ENCODE data around the gene NUBP1.
"Not testable (repeated sequence)": the region's sequence is repeated elsewhere in the genome, so short reads cannot be mapped to it uniquely, and the experiment has no call there.

Gene NUBP1

DNA sequence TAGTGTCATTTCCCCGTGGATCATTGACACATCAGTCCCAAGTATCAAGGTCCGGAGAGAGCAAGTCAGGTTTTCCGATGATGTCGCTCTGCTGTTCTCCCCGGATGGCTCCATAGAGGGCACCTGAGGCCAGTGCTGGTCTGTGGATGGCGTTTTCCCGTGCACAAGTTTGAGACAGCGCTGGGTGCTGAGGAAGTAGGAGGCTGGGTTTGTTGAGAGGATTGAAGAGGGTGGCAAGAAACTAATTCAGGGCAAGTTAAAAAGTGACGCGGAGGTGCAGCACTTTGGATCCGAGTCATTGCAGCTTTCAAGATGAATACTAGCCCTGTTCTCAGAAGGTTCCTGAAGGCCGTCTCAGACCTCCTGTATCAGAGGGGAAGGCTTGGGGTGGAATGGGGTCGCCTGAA is 7.7 kb downstream of the NUBP1 start:
- DNase-seq (ENCODE audit: low spot score), result no peak

DNA sequence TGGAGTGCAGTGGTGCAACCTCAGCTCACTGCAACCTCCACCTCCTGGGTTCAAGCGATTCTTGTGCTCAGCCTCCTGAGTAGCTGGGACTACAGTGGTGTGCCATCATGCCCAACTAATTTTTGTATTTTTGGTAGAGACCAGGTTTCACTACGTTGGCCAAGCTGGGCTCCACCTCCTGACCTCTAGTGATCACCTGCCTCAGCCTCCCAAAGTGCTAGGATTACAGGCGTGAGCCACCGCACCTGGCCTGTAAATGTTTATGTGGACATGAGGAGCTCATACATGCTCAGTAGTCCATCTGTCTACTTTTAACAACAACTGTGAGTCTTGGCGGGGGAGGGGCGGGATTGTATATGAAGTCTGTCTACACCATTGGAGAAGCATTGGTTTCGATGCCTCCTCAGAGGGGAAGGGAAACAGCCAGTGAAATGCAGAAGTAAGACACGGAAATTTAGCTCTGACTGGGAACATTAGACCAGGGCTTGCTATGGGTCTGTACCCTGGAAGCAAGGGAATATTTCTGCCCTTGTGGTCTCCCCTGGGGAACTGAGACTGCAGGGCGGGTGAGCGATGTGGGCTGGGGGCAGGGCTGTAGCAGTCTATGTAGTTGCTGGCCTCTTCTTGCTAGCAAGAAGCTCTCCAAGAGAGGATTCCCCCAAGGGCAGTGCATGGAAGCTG is 9.3 kb downstream of the NUBP1 start:
- DNase-seq (ENCODE audit: low spot score), result no peak

DNA sequence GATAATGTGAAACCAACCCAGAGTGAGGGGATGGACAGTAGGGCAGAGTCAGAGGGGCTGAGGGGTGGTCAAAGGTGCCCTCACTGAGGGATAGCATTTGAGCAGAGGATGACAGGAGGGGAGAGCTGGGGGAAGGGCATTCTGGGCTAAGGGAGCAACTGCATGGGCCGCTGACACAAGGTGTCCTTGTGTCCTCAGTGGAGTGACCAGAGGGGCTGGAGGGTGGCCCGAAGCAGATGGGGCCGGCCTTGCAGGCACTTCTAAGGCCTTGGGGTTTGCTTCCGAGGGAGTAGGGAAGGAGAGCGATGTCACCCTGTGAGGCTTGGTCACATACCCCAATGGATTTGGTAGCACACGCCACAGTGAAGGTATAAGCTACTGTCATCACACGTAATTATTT is 10.0 kb downstream of the NUBP1 start:
- DNase-seq (ENCODE audit: low spot score), result no peak

DNA sequence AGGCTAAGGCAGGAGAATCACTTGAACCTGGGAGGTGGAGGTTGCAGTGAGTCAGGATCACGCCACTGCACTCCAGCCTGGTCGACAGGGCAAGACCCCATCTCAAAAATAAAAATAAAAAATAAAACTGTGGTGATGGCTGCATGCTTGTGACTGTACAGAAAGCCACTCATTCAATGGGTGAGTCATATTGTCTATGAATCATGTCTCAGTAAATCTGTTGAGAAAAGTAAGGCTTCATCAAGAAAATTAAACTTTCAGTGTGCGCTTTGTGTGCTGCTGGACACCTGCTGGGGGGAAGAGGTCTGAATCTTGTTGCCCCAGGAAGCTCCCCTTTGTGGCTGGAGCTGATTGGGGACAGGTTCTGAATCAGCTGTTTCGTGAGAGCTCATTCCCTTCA is 11.3 kb downstream of the NUBP1 start:
- DNase-seq (ENCODE audit: low spot score), result peak; percentile 51

DNA sequence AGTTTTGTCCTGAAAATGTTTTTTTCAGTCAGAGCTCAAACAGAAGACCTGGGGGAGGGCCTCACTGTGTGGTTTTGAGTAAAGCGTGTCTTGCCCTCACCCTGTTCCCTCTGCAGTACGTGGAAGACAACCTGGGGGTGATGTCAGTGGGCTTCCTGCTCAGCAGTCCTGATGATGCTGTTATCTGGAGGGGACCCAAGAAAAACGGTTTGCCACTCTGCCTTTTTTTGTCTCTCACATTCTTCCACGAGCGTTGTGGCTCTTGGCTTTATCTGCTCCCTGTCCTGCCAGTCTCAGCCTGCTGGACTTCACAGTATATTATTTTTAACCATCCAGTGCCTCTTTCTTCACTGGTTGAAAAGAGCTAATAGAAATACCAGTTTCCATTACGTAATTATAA is 12.9 kb downstream of the NUBP1 start:
- no peak for DNase-seq (ENCODE audit: low spot score)

DNA sequence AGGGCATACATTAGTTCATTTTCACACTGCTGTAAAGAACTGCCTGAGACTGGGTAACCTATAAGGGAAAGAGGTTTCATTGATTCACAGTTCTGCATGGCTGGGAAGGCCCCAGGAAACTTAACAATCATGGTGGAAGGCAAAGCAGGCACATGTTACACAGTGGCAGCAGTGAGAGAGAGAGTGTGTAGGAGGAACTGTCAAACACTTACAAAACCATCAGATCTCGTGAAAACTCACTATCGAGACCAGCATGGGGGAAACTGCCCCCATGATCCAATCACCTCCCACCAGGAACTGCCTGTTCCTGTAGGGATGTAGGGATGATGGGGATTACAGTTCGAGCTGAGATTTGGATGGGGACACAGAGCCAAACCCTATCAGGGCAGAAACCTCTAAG is 17.2 kb downstream of the NUBP1 start:
- no peak for DNase-seq (ENCODE audit: low spot score)

DNA sequence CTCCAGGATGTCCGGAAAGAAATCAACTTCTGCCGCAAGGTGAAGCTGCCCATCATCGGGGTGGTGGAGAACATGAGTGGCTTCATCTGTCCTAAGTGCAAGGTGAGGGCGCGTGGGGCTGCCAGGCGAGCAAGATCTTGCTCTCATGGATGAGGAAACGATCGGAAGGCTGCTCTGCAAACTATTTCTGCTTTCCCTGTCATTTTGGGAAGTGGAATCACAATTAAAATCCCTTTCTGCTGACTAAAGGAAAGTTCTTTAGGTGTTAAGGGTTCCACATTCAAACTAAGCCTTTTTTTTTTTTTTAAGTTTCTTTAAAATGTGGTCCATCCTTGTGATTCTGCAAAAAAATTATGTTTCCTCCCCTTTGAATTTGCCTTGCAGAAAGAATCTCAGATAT is 17.7 kb downstream of the NUBP1 start:
- DNase-seq (ENCODE audit: low spot score), result no peak

DNA sequence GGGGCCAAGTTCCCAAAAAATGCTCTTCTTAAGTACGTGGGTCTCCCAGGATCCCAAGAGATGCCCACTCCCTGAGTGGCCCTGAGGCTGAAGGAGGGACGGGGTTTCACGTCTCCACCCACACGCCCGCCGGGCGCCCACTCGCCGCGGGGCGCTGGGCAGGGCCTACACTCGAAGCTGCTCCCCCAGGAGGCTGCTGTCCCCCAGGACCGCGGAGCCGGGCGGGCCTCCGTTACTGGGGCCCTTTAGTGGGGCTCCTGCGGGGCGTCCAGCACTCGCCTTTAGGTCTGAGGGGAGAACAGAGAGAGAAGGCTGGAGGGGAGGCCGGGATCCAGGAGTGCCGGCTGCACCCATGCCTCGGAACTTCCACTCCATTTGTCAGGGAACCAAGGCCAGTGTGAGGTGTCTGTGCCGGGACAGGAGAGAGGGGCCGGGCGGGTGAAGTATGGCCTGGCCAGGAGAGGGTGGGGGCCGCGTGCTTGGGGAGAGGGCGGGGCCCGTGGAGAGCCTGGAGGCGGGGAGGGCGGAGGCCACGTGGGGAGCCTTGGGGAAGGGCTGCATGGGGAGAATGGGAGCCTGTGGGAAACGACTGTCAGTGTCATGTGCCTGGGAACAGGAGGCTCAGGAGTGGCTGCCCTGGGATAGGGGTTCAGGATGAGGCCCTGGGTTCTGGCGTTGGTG is 18.8 kb downstream of the NUBP1 start:
- DNase-seq (ENCODE audit: low spot score), result no peak

DNA sequence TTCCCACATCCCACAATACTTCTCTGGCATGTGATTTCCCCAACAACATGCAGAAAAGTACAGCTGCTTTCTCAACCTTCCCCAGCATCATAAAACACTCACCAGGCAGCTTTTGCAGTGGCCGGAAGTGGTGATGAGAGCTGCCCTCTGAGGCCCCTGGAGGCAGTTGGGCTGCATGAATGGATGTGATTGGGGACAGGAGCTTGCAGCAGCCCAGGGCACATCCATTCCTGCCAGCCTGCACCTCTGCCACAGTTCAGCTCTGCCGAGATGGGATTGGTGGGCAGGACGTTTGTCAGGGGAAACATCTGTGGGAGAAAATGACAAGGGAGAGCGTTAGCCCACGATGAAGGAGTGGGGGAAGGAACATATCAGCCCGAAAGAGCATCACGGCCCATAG is 19.8 kb downstream of the NUBP1 start:
- DNase-seq (ENCODE audit: low spot score), result no peak

DNA sequence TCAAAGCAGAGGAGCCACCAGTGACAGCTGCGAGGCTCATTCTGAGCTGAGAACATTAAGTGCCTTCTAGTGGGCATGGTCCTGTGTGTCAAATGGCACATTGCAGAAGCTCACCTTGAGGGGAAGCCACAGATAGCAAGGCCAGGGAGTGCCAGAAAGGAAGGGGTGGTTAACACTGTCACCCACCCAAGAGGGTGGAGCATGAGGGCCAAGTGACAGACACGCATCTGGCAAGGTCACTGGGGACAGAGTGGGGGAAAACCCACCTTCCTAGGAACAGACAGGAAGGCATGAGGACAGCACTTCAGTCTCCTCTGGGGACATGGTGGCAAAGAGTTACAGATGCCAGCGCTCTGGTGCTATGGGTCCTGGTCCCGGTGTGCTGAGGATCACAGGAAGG is 22.1 kb downstream of the NUBP1 start:
- no peak for DNase-seq (ENCODE audit: low spot score)

DNA sequence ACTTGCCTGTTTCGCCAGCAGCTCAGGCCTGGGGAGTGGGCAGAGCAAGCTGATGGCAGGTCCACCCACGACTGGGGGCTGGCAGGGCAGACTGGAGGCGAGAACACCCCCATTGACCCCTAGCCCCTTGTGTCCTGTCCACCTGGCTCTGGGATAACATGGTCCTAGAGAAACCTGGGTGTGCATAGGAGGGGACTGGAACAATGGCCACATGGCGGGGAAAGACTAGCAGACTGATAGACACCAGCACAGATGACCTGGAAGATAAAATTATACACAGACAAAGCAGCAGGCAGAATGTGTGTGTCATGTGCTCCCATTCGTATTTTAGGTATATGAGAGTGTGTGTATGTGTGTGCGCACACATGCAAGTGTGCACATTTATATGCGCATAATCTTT is 23.5 kb downstream of the NUBP1 start:
- DNase-seq (ENCODE audit: low spot score), result no peak

DNA sequence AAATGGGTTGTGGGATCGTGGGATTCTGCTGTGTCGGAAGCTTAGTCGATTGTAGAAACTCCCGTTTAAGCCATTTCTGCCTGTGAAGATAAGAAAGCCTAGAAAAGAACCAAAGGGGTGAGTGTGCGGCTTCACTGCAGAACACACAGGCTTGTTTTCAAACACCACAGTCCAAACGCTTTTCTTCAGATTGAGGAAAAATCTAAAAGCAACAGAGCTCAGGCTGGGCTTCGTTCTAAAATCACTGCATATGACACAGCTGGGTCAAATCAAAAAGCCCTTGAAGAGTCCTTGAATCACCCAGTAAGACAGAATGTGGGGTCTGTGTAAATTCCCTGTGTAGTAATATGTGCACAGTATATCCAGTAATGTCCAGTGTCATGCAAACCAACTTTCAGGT is 25.7 kb downstream of the NUBP1 start:
- DNase-seq (ENCODE audit: low spot score), result no peak

DNA sequence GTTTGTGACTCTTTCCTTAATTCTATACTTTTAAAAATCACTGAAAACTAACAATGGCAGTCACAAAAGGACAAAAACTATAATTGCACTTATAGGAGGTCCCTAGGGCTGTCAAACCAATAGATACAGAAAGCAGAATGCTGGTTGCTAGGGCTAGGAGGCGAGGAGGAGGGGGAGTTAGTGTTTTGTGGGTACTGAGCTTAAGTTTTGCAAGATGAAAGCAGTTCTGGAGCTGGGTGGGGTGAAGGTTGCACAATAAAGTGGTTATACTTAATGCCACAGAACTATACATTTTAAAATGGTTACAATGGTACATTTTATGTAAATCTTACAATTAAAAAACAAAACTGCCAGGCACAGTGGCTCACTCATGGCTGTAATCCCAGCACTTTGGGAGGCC is 27.3 kb downstream of the NUBP1 start:
- no peak for DNase-seq (ENCODE audit: low spot score)

DNA sequence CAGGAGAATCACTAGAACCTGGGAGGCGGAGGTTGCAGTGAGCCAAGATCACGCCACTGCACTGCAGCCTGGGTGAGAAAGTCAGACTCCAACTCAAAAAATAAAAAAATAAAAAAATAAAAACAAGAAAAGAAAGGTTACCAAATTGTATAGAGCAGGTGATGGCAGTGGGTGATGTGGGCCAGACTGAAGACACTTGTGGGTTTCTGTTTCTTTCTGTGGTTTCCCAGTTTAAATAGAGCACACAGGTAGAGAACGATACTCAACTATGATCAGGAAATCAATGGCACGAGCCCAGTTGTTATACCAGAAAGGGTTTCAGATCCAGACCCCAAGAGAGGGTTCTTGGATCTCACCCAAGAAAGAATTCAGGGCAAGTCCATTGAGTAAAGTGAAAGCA is 32.6 kb downstream of the NUBP1 start:
- no peak for DNase-seq (ENCODE audit: low spot score)

DNA sequence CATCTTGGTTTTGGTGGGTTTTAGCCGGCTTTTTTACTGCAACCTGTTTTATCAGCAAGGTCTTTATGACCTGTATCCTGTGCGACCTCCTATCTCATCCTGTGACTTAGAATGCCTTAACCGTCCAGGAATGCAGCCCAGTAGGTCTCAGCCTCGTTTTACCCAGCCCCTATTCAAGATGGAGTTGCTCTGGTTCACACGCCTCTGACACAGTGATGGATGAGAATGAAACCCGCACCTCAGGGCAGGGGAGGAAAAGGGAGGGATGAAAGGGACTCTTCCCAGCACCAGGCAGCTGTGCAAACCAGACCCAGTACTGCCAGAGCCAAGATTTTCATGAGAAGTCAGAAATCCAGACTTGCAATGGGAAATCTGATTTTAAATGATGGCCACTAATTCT is 33.3 kb downstream of the NUBP1 start:
- DNase-seq (ENCODE audit: low spot score), result not testable (repeated sequence)

DNA sequence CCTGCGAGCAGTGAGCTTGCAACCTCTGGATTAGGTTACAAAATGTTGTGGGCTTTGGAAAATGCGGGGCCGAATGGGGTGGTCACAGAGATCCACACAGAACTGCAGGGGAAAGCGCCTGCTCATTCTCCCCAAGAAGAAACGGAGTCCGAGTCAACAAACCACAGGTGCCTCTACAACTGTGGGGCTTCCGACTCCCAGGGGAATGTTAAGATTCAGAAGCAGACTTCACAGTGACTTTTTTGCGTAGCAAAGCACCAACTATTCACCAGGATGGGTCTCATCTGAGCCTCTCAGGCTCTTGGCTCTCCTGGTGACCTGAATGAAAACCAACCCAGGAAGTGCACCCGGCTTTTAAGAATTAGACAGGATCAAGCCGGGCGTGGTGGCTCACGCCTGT is 33.7 kb downstream of the NUBP1 start:
- no peak for DNase-seq (ENCODE audit: low spot score)

DNA sequence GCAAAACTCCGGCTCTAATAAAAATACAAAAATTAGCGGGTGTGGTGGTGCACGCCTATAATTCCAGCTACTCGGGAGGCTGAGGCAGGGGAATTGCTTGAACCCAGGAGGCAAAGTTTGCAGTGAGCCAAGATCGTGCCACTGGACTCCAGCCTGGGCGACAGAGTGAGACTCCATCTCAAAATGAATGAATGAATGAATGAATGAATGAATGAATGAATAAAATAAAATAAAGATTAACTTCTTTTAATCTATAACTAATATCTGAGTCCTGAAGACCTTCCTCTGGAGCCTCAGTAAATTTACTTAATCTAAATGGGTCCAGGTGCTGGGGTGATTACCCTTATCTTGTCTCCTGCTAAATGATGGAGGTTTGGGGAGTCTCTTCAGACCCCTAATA is 36.3 kb downstream of the NUBP1 start:
- not testable (repeated sequence) for DNase-seq (ENCODE audit: low spot score)

DNA sequence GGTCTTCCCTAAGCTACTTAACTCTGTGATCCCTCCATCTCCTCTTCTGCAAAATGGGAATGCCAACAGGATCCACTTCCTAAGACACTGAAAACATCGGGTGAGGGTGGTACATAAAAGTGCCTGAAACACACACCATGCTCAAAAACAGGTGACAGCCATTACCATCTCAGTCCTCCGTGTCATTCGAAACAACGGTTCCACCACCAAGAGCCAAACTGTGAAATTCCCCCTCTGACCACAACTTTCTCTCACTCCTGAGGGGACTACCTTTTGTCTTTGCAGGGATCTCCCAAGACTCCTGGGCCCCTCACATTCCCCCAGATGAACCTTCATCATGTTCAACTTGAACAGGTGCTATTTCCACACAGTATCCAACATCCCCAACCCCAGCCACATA is 37.0 kb downstream of the NUBP1 start:
- no peak for DNase-seq (ENCODE audit: low spot score)

DNA sequence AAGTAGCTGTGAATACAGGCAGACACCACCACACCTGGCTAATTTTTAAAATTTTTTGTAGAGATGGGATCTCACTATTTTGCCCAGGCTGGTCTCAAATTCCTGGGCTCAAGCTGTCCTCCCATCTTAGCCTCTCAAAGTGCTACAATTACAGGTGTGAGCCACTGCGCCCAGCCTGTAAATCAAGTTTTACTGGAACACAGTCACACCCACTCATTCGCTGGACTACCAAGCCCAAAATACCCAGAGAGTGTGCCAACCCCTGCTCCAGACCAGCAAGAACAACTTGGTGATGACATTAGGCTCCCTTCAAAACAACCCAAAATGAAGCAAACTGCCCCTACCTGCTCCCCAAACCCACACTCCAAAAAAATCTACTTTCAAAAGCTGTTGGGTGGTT is 39.0 kb downstream of the NUBP1 start:
- no peak for DNase-seq (ENCODE audit: low spot score)

DNA sequence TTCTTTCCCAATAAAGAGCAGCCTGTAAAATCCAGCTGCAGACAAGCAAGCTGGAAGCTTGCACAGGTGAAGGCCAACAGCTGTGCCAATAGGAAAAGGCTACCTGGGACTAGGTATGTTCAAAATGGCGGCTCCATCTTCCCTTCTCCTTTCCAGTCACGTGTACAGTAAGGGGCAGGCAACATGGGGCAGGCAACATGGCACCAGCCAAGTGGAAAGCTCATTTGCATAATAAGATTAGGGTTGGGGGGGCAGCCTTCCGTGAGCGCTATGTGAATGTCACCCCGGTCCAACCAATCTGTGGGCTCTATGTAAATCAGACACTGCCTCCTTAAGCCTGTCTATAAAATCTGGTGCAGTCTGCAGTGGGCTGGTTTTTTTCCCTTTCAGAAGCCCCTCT is 43.7 kb downstream of the NUBP1 start:
- DNase-seq (ENCODE audit: low spot score), result no peak

DNA sequence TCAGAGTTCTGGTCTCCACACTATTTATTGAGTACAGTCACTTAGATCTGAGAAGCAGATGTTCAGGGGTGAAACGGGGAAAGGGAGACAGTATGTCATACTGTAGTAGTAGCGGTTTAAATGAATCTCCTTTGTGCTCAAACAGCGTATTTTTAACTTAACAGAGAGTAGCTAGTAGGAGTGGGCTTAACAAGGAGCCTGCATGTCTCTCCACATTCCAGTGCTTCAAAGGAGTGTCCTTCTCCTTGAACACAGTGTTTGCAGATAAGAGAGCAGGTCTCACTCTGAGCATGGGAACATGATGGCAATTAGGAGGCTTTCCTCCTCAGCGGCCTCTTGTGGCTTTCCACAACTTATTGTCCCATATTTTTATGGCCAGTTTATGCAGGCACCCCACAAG is 45.0 kb downstream of the NUBP1 start:
- DNase-seq (ENCODE audit: low spot score), result not testable (repeated sequence)

DNA sequence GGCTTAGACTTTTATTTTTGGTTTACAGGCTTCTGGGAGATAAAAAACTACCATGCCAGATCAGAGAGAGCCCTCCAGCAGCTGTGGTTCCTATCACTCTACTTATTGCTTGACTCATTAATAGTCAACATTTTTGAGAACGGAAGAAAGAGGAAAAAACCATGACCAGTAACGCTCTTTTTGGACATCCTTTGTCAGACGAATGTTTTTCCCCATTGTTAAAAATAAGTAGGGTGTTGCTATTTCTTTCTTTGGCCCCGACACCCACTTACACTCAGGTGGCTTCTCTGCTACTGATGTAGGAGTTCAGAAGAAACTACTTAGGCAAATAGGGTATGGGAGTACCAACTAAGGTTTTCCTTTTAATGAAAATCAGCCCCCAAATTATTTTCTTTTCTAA is 47.4 kb downstream of the NUBP1 start:
- no peak for DNase-seq (ENCODE audit: low spot score)

DNA sequence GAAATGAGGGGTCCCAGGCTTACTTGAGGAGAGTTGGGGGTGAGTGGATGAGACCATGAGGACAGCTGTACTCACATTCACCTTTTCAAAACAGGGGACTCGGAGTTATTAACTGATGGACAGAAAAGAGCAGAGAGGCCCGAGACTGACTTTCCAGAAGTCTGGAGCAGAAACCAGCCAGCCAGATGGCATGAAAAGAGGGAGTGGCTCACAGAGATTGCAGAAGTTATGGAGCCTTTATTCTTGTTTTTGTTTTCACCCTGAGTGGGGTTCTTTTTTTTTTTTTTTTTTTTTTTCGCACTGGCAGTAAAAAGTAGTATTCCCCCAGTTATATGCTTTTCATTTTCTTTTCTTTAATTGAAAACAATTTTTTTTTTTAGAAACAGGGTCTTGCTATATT is 56.1 kb downstream of the NUBP1 start:
- no peak for DNase-seq (ENCODE audit: low spot score)

DNA sequence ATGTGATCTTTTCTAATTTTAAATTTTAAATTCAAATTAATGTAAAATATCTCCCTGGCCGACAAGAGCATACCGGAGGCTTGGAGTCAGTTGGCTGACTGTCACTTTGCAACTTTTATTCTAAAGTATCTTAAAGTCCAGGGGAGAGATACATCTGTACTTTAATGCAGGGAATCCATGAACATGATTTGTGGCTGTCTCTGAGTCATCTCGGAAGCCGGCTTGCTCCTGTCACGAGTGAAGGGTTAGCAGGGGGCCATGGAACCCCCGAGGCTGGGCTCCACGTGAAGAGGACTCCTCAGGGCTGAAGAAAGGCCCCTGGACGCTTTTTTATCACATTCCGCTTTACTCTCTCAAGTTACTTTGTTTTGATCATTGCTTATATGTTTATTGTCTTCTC is 61.7 kb downstream of the NUBP1 start:
- DNase-seq (ENCODE audit: low spot score), result peak; percentile 49

All from COLO829 (cell line).